Lung (tissue), 12 donors: ENCODE measurements around the gene RALGAPA2. TPM values are rescaled to one million over a fixed set of nuclear protein-coding genes. Genes with fewer than 3 reads are reported as not detected.
A peak's percentile ranks its signal among the peaks of the same experiment; 100 is the strongest.

ENCODE experiments used
- ATAC-seq: fragments of 200-7000 bp; cut with Tn5 transposase; one replicate; pipeline ENCODE4 v1.9.1; 2020; ENCODE audit warnings: moderate number of reproducible peaks; ENCODE audit not compliant: insufficient read depth, low FRiP score
- DNase-seq, 3 donors: peaks; one replicate each; pipeline ENCODE4 v3.0.0-alpha.2; 2013 to 2017
- H3K27ac ChIP-seq, 2 donors: one replicate each; pipeline ENCODE4 v1.5.1; 2013; ENCODE audit warnings: mild to moderate bottlenecking in 2 of 2, moderate library complexity in 2 of 2, control low read depth in 1 of 2, inconsistent platforms in 1 of 2, low read depth in 1 of 2, low read length in 1 of 2
- H3K27me3 ChIP-seq, 3 donors: one replicate each; pipeline ENCODE4 v1.5.1; 2013; ENCODE audit warnings: low read length in 2 of 3; ENCODE audit not compliant: control insufficient read depth in 3 of 3, insufficient read depth in 3 of 3
- H3K36me3 ChIP-seq, 4 donors: one replicate each; pipeline ENCODE4 v1.5.1; 2013; ENCODE audit warnings: low read length in 4 of 4, mild to moderate bottlenecking in 1 of 4, moderate library complexity in 1 of 4; ENCODE audit not compliant: control insufficient read depth in 4 of 4, insufficient read depth in 4 of 4
- H3K4me1 ChIP-seq, 5 donors: one replicate each; pipeline ENCODE4 v1.5.1; 2013; ENCODE audit warnings: low read length in 5 of 5, mild to moderate bottlenecking in 2 of 5, moderate library complexity in 1 of 5; ENCODE audit not compliant: control insufficient read depth in 5 of 5, insufficient read depth in 5 of 5
- H3K4me3 ChIP-seq: one replicate; pipeline ENCODE4 v1.5.1; 2013; ENCODE audit warnings: mild to moderate bottlenecking, control low read depth, moderate library complexity
- H3K9ac ChIP-seq, 2 donors: one replicate each; pipeline ENCODE4 v1.5.1; 2013; ENCODE audit warnings: low read length in 2 of 2, control low read depth in 1 of 2; ENCODE audit not compliant: insufficient read depth in 1 of 2
- H3K9me3 ChIP-seq, 4 donors: one replicate each; pipeline ENCODE4 v1.5.1; 2013; ENCODE audit warnings: low read length in 3 of 4, mild to moderate bottlenecking in 1 of 4, moderate library complexity in 1 of 4; ENCODE audit not compliant: control insufficient read depth in 4 of 4, insufficient read depth in 3 of 4
- WGBS, 2 donors: extraction: QIAGEN DNeasy Blood & Tissue Kit; methylation state at CpG; one replicate each; pipeline ENCODE4 v1.1.7; 2013; 5-methylcytosine and 5-hydroxymethylcytosine counted together
- polyA plus RNA-seq, 2 donors: library from polyadenylated mRNA; stranded (reverse); fragments of 200-250 nt; gene quantifications; one replicate each; pipeline ENCODE4 v1.2.1, GENCODE V29; 2013
- total RNA-seq, 2 donors: library from RNA; depleted of rRNA in 1 of 2; stranded (reverse); fragments of >200 nt in 1 of 2; gene quantifications; one replicate each; pipeline ENCODE4 v1.2.1, GENCODE V29; 2014 to 2021
- TF ChIP-seq, protein P1 (sequence below): IDR thresholded peaks from 2 replicates; pipeline ENCODE4 v1.5.1; 2012; ENCODE audit warnings: mild to moderate bottlenecking; ENCODE audit errors: control extremely low read depth, extremely low read depth
- donor health status: control.
- donor health status: control.
- donor health status: Bipolar disorder and iron deficiency.
- donor health status: healthy.
- donor health status: DM: yes; HTN: yes; CAD: no.

RALGAPA2 gene
- total and polyA plus RNA-seq, 4 donors, result 12.1 to 83.4 (median 55.6) TPM

- DNase-seq (peak in 2 of 3 donors; percentile 22 to 28), ATAC-seq (no peak)
- Histone ChIP-seq H3K4me1 (peaks cover 0 to 21% (median 5%) of the 10 kb centered on the region in 5 donors), H3K36me3 (peaks cover 0 to 18% (median 0%) of the 10 kb centered on the region in 4 donors), H3K9me3 (no peaks in the 10 kb centered on the region), H3K4me3 (no peak overlapping the region), H3K27me3 (no peaks in the 10 kb centered on the region), H3K9ac (no peak overlapping the region), H3K27ac (no peak overlapping the region)
- WGBS, 2 donors, result 54 to 62% methylated on average over 6 of the region's 6 CpGs
- TF ChIP-seq, protein P1, sequence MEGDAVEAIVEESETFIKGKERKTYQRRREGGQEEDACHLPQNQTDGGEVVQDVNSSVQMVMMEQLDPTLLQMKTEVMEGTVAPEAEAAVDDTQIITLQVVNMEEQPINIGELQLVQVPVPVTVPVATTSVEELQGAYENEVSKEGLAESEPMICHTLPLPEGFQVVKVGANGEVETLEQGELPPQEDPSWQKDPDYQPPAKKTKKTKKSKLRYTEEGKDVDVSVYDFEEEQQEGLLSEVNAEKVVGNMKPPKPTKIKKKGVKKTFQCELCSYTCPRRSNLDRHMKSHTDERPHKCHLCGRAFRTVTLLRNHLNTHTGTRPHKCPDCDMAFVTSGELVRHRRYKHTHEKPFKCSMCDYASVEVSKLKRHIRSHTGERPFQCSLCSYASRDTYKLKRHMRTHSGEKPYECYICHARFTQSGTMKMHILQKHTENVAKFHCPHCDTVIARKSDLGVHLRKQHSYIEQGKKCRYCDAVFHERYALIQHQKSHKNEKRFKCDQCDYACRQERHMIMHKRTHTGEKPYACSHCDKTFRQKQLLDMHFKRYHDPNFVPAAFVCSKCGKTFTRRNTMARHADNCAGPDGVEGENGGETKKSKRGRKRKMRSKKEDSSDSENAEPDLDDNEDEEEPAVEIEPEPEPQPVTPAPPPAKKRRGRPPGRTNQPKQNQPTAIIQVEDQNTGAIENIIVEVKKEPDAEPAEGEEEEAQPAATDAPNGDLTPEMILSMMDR, result no peak
Measured at GRCh38 chr20:20410678-20411077, 301.8 kb downstream of the RALGAPA2 start.

GRCh38 chr20:20409331-20409730, 303.1 kb downstream of the RALGAPA2 start:
- WGBS, 2 donors, result 97 to 98% methylated on average over 4 of the region's 4 CpGs
- H3K9ac ChIP-seq, result no peak overlapping the region
- peaks cover 0 to 14% (median 5%) of the 10 kb centered on the region in 5 donors for H3K4me1 ChIP-seq
- no peak overlapping the region for H3K4me3 ChIP-seq
- H3K27me3 ChIP-seq, result no peaks in the 10 kb centered on the region
- H3K27ac ChIP-seq, result no peak overlapping the region
- no peak for ATAC-seq
- no peak for DNase-seq
- TF ChIP-seq, protein P1, result no peak
- peaks cover 0 to 22% (median 0%) of the 10 kb centered on the region in 4 donors for H3K36me3 ChIP-seq
- no peaks in the 10 kb centered on the region for H3K9me3 ChIP-seq

DNA sequence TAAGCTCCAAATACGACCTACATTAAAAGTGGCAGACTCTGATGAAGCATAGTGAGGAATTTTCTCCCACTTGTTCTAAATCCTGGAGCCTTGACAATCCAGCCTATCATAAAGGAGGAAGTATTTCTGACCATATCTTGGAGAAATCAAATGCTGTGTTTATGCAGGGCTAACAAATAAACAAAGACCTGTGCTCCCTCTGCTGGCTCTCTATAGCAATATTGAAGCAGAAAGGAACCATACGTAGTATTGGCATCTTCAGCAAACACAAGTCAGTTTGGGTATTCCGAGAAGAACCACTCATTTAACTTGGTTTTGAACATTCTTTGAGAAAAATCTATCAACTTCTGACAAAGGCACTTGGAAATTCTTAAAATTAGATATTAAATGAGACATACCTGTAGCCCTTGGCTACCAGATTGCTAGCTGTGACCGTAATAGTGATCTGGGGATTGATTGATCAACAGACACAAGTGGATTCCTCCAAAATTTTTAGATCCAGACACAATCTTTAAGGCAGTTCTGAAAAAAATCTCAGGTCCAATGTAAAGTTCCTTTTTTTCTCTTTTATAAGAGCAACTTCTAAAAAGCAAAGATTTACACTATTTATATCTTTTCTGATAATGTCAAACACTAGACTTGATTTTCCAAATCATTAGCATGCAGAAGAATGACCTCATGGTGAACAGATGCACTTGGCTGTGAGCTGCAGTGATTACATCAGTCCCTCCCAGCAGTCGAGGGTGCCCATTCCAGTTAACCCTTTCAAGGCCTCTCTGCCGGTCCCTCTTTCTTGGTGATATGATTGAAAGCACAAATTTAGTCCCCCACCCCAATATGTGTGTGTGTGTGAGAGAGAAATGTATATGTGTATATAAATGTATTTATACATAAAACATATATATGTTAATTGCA, 304.3 kb downstream of the RALGAPA2 start:
- DNase-seq (peak in 2 of 3 donors; percentile 68 to 78), ATAC-seq (no peak)
- WGBS, 2 donors, result 74 to 79% methylated on average over 6 of the region's 6 CpGs
- Histone ChIP-seq H3K27me3 (no peaks in the 10 kb centered on the region), H3K9ac (no peak overlapping the region), H3K27ac (no peak overlapping the region), H3K9me3 (no peaks in the 10 kb centered on the region), H3K4me3 (no peak overlapping the region), H3K4me1 (peaks cover 0 to 14% (median 5%) of the 10 kb centered on the region in 5 donors), H3K36me3 (peaks cover 0 to 22% (median 0%) of the 10 kb centered on the region in 4 donors)
- TF ChIP-seq, protein P1, result no peak
